HepG2 (cell line): ENCODE results near the gene PARP15. TPM values are rescaled to one million over a fixed set of nuclear protein-coding genes. Genes with fewer than 3 reads are reported as not detected.

Experiments used
- ARID4A ChIP-seq: sonication (generic); formaldehyde crosslinking; IDR thresholded peaks from 2 replicates; pipeline ENCODE4 v1.5.0; 2020; ENCODE audit warnings: mild to moderate bottlenecking, missing genetic modification reagents, borderline replicate concordance
- FLYWCH1 ChIP-seq: sonication (generic); formaldehyde crosslinking; IDR thresholded peaks from 2 replicates; pipeline ENCODE4 v1.8.1; 2023; ENCODE audit warnings: mild to moderate bottlenecking, missing genetic modification reagents
- HBP1 ChIP-seq: IDR thresholded peaks from 2 replicates; pipeline ENCODE4 v1.6.1; 2016; ENCODE audit warnings: low read depth, control low read depth
- MAZ ChIP-seq, 2 experiments: sonication (generic) in 1 of 2; formaldehyde crosslinking in 1 of 2; IDR thresholded peaks; 2 replicates each; pipeline versions ENCODE4 v1.5.0 to v1.6.1; 2012 to 2020; ENCODE audit warnings: low read depth in 2 of 2, mild to moderate bottlenecking in 2 of 2, borderline replicate concordance in 1 of 2, improper control_type of control experiment in 1 of 2, low read length in 1 of 2, missing genetic modification reagents in 1 of 2, moderate library complexity in 1 of 2
- PCBP2 ChIP-seq: fragments of 200-400 bp; formaldehyde crosslinking; optimal IDR thresholded peaks from 2 replicates; pipeline ENCODE3; 2018; ENCODE audit warnings: low read length, low read depth; ENCODE audit not compliant: poor library complexity, severe bottlenecking
- POLR2AphosphoS5 ChIP-seq: IDR thresholded peaks from 2 replicates; pipeline ENCODE4 v1.6.1; 2012; ENCODE audit warnings: low read depth, low read length
- RBFOX2 ChIP-seq: fragments of 200-400 bp; formaldehyde crosslinking; IDR thresholded peaks from 2 replicates; pipeline ENCODE4 v1.6.1; 2017; ENCODE audit warnings: low read depth, mild to moderate bottlenecking, low read length
- SCMH1 ChIP-seq: sonication (generic); formaldehyde crosslinking; IDR thresholded peaks from 2 replicates; pipeline ENCODE4 v1.9.0; 2021; ENCODE audit warnings: missing genetic modification reagents, mild to moderate bottlenecking, borderline replicate concordance
- ZFY ChIP-seq: sonication (generic); formaldehyde crosslinking; IDR thresholded peaks from 2 replicates; pipeline ENCODE4 v1.4.0; 2020; ENCODE audit warnings: missing genetic modification reagents
- ZNF136 ChIP-seq: sonication (generic); formaldehyde crosslinking; IDR thresholded peaks from 2 replicates; pipeline ENCODE4 v1.8.1; 2022; ENCODE audit warnings: low read depth, mild to moderate bottlenecking, moderate library complexity, missing genetic modification reagents
- ZNF280B ChIP-seq: sonication (generic); formaldehyde crosslinking; IDR thresholded peaks from 2 replicates; pipeline ENCODE4 v1.5.0; 2020; ENCODE audit warnings: missing genetic modification reagents, mild to moderate bottlenecking, borderline replicate concordance
- ZNF296 ChIP-seq: sonication (generic); formaldehyde crosslinking; conservative IDR thresholded peaks from 2 replicates; pipeline ENCODE4 v1.5.0; 2020; ENCODE audit warnings: mild to moderate bottlenecking, missing genetic modification reagents
- ZNF567 ChIP-seq: sonication (generic); formaldehyde crosslinking; IDR thresholded peaks from 2 replicates; pipeline ENCODE4 v1.8.1; 2023; ENCODE audit warnings: mild to moderate bottlenecking, missing genetic modification reagents, borderline replicate concordance
- ZSCAN9 ChIP-seq: IDR thresholded peaks from 2 replicates; pipeline ENCODE4 v1.6.1; 2016; ENCODE audit warnings: borderline replicate concordance
- polyA plus RNA-seq, 8 experiments: library from polyadenylated mRNA; depleted of rRNA in 3 of 8; stranded (reverse) in 7 of 8; unstranded in 1 of 8; fragments of >200 nt; fragmentation: Illumina TruSeq in 4 of 8; extraction: Trizol in 4 of 8; gene quantifications; 2 replicates each; pipeline versions ENCODE4 v1.2.1 to v1.2.3, GENCODE V29; 2011 to 2016; ENCODE audit warnings: low read depth in 4 of 8, missing spikeins in 1 of 8, mixed read lengths in 1 of 8; ENCODE audit not compliant: insufficient read depth in 1 of 8
- total RNA-seq, 5 experiments: library from RNA; depleted of rRNA; stranded (reverse); fragments of >200 nt; fragmentation: Illumina TruSeq; extraction: Trizol; gene quantifications; 2 replicates each; pipeline ENCODE4 v1.2.3, GENCODE V29; 2016; ENCODE audit warnings: low read depth in 1 of 5
- TF ChIP-seq, protein P1 (sequence below): sonication (generic); formaldehyde crosslinking; IDR thresholded peaks from 2 replicates; pipeline ENCODE4 v1.8.1; 2023; ENCODE audit warnings: mild to moderate bottlenecking, missing genetic modification reagents
- TF ChIP-seq, protein P2 (sequence below): sonication (generic); formaldehyde crosslinking; IDR thresholded peaks from 2 replicates; pipeline ENCODE4 v1.4.0; 2020; ENCODE audit warnings: missing genetic modification reagents

Gene PARP15
- total and polyA plus RNA-seq, 2 of the 13 experiments (the other 11 are each of a cell fraction or from before 2014, with no cell fraction given), result 0.02 TPM; not detected in 1

DNA sequence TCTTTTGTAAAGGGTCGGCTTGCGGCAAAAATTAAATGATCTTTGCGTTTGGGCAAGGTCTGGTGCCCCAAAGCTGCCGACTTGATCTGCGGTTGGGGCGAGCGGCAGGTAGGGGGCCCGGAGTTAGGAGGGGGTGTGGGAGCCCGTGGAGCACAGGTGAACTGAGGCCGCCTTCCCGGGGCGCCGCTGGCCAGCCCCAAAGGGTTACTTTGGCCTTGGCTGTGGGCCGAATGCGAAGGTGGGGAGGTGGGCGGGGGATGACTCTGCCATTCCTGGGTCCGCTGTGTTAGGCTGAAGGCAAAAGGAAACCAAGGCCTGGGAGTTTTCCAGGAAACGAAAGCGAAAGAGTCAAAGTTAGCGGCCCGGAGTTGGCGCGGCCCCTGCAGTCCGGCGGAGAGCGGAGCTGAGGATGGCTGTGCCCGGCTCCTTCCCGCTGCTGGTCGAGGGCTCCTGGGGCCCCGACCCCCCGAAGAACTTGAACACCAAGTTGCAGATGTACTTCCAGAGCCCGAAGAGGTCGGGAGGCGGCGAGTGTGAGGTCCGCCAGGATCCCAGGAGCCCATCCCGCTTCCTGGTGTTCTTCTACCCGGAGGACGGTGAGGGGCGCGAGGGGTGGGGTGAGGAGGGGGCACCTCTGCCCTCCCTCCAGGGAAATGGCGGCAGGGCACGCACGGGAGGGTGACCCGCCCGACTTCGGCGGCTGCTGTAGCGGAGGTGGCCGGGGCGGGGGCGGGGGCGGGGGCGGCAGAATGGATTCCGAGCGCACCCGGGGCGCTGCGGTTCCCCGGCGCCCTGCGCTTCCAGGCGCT lies 103.2 kb downstream of the PARP15 start, which contains the start of gene PARP14 (continued):
- TF ChIP-seq, protein P1, sequence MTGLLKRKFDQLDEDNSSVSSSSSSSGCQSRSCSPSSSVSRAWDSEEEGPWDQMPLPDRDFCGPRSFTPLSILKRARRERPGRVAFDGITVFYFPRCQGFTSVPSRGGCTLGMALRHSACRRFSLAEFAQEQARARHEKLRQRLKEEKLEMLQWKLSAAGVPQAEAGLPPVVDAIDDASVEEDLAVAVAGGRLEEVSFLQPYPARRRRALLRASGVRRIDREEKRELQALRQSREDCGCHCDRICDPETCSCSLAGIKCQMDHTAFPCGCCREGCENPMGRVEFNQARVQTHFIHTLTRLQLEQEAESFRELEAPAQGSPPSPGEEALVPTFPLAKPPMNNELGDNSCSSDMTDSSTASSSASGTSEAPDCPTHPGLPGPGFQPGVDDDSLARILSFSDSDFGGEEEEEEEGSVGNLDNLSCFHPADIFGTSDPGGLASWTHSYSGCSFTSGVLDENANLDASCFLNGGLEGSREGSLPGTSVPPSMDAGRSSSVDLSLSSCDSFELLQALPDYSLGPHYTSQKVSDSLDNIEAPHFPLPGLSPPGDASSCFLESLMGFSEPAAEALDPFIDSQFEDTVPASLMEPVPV (CRISPR knock-in tag), result no peak
- TF ChIP-seq ZNF280B (CRISPR knock-in tag) (peak; percentile 71; the same call in 1 of the 2 replicates), RBFOX2 (peak; percentile 70), FLYWCH1 (CRISPR knock-in tag) (0 out of 2 replicates have a peak, but pooled peaks have one; percentile 51), ZNF136 (CRISPR knock-in tag) (no peak), ARID4A (CRISPR knock-in tag) (peak; percentile 33; the same call in 1 of the 2 replicates), ZNF296 (CRISPR knock-in tag) (no peak), ZFY (CRISPR knock-in tag) (peak; percentile 85), PCBP2 (no peak), POLR2AphosphoS5 (peak; percentile 22; the same call in 1 of the 2 replicates), SCMH1 (CRISPR knock-in tag) (no peak), MAZ (IDR thresholded peaks at IDR 0.05; ENCODE audit: borderline replicate concordance, low read depth, low read length) (no peak), MAZ (CRISPR knock-in tag; IDR thresholded peaks at IDR 0.05; ENCODE audit: low read depth) (peak; percentile 61), ZSCAN9 (CRISPR knock-in tag) (no peak), HBP1 (CRISPR knock-in tag) (peak; percentile 74; the same call in 1 of the 2 replicates), ZNF567 (no peak)
- TF ChIP-seq, protein P2, sequence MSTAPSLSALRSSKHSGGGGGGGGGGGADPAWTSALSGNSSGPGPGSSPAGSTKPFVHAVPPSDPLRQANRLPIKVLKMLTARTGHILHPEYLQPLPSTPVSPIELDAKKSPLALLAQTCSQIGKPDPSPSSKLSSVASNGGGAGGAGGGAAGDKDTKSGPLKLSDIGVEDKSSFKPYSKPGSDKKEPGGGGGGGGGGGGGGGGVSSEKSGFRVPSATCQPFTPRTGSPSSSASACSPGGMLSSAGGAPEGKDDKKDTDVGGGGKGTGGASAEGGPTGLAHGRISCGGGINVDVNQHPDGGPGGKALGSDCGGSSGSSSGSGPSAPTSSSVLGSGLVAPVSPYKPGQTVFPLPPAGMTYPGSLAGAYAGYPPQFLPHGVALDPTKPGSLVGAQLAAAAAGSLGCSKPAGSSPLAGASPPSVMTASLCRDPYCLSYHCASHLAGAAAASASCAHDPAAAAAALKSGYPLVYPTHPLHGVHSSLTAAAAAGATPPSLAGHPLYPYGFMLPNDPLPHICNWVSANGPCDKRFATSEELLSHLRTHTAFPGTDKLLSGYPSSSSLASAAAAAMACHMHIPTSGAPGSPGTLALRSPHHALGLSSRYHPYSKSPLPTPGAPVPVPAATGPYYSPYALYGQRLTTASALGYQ (CRISPR knock-in tag), result 0 out of 2 replicates have a peak, but pooled peaks have one; percentile 26
